Measurements from ENCODE around the gene FBXL20. TPM values are rescaled to one million over a fixed set of nuclear protein-coding genes. Genes with fewer than 3 reads are reported as not detected.

Gene FBXL20
- total RNA-seq, 1 experiment from 2014 or later: 9.9 TPM

GRCh38 chr17:39205112-39205526 lies 196.3 kb downstream of the FBXL20 start:
- POLR2A ChIA-PET: interaction anchor here (0.5 to 0.8 kb wide), 2 partner anchors 85 to 379 kb away, joined by 4 to 7 read pairs; no protein-coding TSS in a partner anchor
- Histone ChIP-seq H3K4me3 (ENCODE audit: low read depth in 2 of 2, low read length in 2 of 2) (no peak overlapping the region), H3K4me1 (ENCODE audit: control insufficient read depth, insufficient read depth, low read length) (peaks cover 6% of the 10 kb centered on the region), H3K27me3 (ENCODE audit: control insufficient read depth, insufficient read depth, low read length) (no peaks in the 10 kb centered on the region), H3K27ac (ENCODE audit: low read length) (no peak overlapping the region), H3K36me3 (ENCODE audit: control insufficient read depth, insufficient read depth, low read length) (peaks cover 15% of the 10 kb centered on the region; the same call in 1 of the 2 replicates), H3K9me3 (ENCODE audit: control insufficient read depth, insufficient read depth, low read depth, low read length) (no peaks in the 10 kb centered on the region)
- intact Hi-C loops (cut with micrococcal nuclease; ENCODE audit: unreplicated experiment) (no loop called here), in situ Hi-C loops (cut with HindIII; ENCODE audit: low pct_unique_long_range_greater_than_20kb, low sequenced_read_pairs) (no loop called here)
- CTCF ChIA-PET: interaction anchor here (0.8 kb wide), 1 partner anchor 194 kb away, joined by 6 read pairs; no protein-coding TSS in a partner anchor
- ATAC-seq: peak; percentile 10; the same call in 1 of the 2 replicates
- TF ChIP-seq POLR2AphosphoS5 (IDR thresholded peaks at IDR 0.05; ENCODE audit: low read depth, low read length): no peak; the same call in 1 of the 2 replicates
- TF ChIP-seq, protein P1, sequence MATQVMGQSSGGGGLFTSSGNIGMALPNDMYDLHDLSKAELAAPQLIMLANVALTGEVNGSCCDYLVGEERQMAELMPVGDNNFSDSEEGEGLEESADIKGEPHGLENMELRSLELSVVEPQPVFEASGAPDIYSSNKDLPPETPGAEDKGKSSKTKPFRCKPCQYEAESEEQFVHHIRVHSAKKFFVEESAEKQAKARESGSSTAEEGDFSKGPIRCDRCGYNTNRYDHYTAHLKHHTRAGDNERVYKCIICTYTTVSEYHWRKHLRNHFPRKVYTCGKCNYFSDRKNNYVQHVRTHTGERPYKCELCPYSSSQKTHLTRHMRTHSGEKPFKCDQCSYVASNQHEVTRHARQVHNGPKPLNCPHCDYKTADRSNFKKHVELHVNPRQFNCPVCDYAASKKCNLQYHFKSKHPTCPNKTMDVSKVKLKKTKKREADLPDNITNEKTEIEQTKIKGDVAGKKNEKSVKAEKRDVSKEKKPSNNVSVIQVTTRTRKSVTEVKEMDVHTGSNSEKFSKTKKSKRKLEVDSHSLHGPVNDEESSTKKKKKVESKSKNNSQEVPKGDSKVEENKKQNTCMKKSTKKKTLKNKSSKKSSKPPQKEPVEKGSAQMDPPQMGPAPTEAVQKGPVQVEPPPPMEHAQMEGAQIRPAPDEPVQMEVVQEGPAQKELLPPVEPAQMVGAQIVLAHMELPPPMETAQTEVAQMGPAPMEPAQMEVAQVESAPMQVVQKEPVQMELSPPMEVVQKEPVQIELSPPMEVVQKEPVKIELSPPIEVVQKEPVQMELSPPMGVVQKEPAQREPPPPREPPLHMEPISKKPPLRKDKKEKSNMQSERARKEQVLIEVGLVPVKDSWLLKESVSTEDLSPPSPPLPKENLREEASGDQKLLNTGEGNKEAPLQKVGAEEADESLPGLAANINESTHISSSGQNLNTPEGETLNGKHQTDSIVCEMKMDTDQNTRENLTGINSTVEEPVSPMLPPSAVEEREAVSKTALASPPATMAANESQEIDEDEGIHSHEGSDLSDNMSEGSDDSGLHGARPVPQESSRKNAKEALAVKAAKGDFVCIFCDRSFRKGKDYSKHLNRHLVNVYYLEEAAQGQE (IDR thresholded peaks at IDR 0.05; ENCODE audit: insufficient read depth in 1 of 2, low read depth in 2 of 2, low read length in 1 of 2): no peak
- TF ChIP-seq TCF7L2 (IDR thresholded peaks at IDR 0.05; ENCODE audit: low read depth, low read length): no peak
- TF ChIP-seq CTCF (IDR thresholded peaks at IDR 0.05): no peak
- TF ChIP-seq SIN3A (IDR thresholded peaks at IDR 0.05; ENCODE audit: borderline replicate concordance, insufficient read depth, low read depth, low read length): no peak
- no TSS peak for BruUV-seq (replicated peaks)
- DNase-seq (ENCODE audit: low read depth, low spot score): no peak

- no peaks in the 10 kb centered on the region for H3K27me3 ChIP-seq (ENCODE audit: control insufficient read depth, insufficient read depth, low read length)
- no peak overlapping the region for H3K4me3 ChIP-seq (ENCODE audit: low read depth in 2 of 2, low read length in 2 of 2)
- ChIA-PET CTCF (no interaction called here), POLR2A (no interaction called here)
- BruUV-seq (replicated peaks): no TSS peak
- in situ Hi-C loops (cut with HindIII; ENCODE audit: low pct_unique_long_range_greater_than_20kb, low sequenced_read_pairs) (no loop called here), intact Hi-C loops (cut with micrococcal nuclease; ENCODE audit: unreplicated experiment) (no loop called here)
- TF ChIP-seq TCF7L2 (IDR thresholded peaks at IDR 0.05; ENCODE audit: low read depth, low read length) (no peak), SIN3A (IDR thresholded peaks at IDR 0.05; ENCODE audit: borderline replicate concordance, insufficient read depth, low read depth, low read length) (no peak)
- no peaks in the 10 kb centered on the region for H3K9me3 ChIP-seq (ENCODE audit: control insufficient read depth, insufficient read depth, low read depth, low read length)
- DNase-seq (ENCODE audit: low read depth, low spot score) (no peak), ATAC-seq (no peak)
- H3K4me1 ChIP-seq (ENCODE audit: control insufficient read depth, insufficient read depth, low read length): peaks cover 4% of the 10 kb centered on the region
- H3K36me3 ChIP-seq (ENCODE audit: control insufficient read depth, insufficient read depth, low read length): peaks cover 15% of the 10 kb centered on the region; the same call in 1 of the 2 replicates
- H3K27ac ChIP-seq (ENCODE audit: low read length): no peak overlapping the region
Observed at GRCh38 chr17:39204245-39204644, 197.2 kb downstream of the FBXL20 start.

Other genes starting within 250 kb of the FBXL20 start
- not detected for gene PLXDC1, start 250.0 kb downstream of the FBXL20 start, total RNA-seq (2021; ENCODE audit: unreplicated experiment)
- not detected for gene ARL5C, start 235.5 kb downstream of the FBXL20 start, total RNA-seq (2021; ENCODE audit: unreplicated experiment)
- 14.9 TPM for gene CACNB1, start 204.0 kb downstream of the FBXL20 start, total RNA-seq (2021; ENCODE audit: unreplicated experiment)
- gene RPL19, start 201.3 kb downstream of the FBXL20 start, total RNA-seq (2021; ENCODE audit: unreplicated experiment): 971 TPM
- gene STAC2, start 175.7 kb downstream of the FBXL20 start, total RNA-seq (2021; ENCODE audit: unreplicated experiment): 0.08 TPM
- 41.4 TPM for gene MED1, start 49.6 kb upstream of the FBXL20 start, total RNA-seq (2021; ENCODE audit: unreplicated experiment)
- 57.8 TPM for gene CDK12, start 59.9 kb upstream of the FBXL20 start, total RNA-seq (2021; ENCODE audit: unreplicated experiment)
- gene NEUROD2, start 206.3 kb upstream of the FBXL20 start, total RNA-seq (2021; ENCODE audit: unreplicated experiment): not detected
- 45.7 TPM for gene PPP1R1B, start 225.3 kb upstream of the FBXL20 start, total RNA-seq (2021; ENCODE audit: unreplicated experiment)
- gene STARD3, start 235.5 kb upstream of the FBXL20 start, total RNA-seq (2021; ENCODE audit: unreplicated experiment): 44.8 TPM